Nucleus accumbens (tissue), 56 donors: ENCODE measurements around the gene CSPG4.
"Not testable (repeated sequence)": the region's sequence is repeated elsewhere in the genome, so short reads cannot be mapped to it uniquely, and the experiment has no call there.

ENCODE experiments used
- DNase-seq, 56 donors: peaks; one replicate each; lab custom pipeline; 2025; lab: John Stamatoyannopoulos, UW

CSPG4 gene

DNA sequence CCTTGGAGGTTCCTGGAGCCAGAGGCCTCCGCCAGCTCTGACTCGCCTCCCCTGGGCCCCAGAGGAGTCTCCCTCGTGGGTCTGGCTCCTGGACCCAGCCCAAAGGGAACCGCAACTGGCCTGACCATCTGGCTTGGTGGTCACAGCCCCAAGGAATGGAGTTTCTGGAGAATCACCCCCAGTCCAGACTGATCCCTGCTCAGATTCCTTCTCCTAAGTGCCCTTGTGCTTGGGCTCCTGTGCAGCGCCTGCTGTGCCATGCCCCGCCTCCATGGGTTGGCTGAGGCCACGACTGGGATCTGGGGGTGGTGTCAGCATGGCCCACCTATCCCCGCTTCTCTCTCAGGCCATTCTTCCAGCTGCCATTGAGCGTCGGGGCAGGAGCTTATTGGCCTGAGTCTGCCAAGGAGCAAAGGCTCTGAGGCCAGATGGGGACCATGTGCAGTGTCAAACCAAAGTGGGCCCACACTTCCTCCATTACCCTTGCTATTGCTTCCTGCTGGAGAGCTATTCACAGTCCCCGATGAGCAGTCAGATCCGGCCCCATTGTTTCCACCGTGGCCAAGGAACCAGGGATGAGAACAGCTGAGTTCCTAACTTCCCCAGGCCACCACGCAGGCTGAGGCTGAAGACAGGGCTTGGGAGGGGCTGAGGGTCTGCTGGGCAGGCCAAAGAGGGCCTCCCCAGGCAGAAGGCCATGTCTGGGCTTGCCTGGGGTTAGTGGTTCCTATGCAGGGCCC, 19.0 kb downstream of the CSPG4 start:
- DNase-seq = no peak

DNA sequence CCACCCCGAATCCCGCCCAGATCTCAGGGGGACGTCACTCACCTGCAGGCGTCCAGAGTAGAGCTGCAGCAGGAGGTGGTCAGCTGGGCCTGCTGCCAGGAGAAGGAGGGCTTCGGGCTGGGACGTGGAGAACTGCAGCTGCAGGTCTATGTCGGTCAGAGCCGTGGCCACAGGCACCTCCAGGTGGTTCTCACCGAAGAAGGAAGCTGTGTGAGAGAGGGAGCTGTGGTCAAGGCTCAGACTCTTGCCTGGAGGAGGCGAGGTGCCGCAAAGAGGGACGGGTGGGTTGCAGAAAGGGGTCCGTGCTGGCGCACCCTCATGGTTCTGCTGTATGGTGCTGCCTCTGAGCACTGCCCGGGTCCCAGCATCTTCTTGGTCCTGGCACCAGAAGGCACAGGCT, 19.6 kb downstream of the CSPG4 start:
- DNase-seq = not testable (repeated sequence)

DNA sequence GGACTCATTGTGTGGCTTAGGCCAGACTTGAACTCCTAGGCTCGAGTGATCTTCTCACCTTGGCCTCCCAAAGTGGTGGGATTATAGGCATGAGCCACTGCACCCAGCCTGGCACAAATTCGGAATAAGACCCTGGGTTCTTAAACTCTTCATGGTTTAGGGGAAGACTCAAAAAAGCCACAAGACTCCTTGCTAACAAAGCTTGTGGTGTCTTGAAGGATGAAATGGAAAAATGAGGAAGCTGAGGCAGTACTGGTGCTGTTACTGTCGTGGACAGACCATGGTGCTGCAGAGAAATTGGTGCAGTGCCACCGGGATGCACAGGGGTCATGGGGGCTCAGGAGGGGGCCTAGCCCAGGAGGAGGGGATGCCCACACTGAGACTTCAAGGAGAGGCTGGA, 20.3 kb downstream of the CSPG4 start:
- DNase-seq = not testable (repeated sequence)

DNA sequence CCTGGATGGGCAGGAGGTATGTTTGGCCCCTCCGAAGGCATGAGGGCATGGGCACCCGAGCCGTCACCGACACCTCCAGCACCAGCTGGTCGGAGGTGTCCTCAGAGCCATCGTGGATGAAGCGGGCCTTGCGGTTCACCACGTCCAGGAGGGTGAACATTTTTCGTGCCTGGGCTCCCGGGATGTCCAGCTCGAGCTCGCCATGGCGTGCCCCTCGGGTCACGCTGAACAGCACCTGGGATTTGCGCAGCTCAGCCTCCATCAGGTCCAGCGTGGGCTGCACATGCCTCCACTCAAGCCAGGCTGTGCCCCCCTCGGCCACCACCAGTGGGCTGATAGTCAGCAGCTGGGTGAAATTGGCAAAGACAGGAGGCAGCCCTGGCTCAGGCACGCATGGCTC, 23.2 kb downstream of the CSPG4 start:
- DNase-seq = not testable (repeated sequence)

DNA sequence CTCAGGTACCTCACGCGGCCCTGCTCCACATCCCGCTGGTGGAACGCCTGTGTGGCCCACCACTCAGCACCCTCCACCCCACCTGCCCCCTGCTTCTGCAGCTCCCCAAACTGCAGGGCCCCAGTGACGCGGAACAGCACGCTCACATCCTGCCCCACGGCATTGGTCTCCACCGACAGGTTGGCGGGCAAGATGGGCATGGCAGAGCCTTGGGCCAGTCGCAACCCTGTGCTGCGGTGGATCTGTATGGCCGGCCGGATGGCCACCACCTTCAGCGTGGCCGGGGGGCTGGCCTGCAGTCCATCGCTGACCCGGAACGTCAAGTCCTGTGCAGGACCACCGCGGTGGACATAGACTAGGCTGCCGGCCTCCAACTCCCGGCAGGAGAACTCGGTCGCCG, 23.8 kb downstream of the CSPG4 start:
- no peak for DNase-seq

DNA sequence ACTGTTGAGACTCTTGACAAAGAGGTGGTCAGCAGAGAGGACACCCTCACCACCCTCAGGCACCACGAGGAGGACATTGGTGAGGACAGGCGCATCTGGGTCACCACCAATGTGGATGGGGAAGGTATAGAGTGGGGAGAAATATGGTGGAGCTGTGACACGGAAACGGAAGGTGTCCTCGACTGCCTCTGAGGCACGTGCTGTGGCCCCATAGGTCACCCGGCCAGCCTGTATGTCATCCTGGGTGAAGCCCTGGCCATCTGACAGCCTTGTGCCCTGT, 24.4 kb downstream of the CSPG4 start:
- DNase-seq = no peak

DNA sequence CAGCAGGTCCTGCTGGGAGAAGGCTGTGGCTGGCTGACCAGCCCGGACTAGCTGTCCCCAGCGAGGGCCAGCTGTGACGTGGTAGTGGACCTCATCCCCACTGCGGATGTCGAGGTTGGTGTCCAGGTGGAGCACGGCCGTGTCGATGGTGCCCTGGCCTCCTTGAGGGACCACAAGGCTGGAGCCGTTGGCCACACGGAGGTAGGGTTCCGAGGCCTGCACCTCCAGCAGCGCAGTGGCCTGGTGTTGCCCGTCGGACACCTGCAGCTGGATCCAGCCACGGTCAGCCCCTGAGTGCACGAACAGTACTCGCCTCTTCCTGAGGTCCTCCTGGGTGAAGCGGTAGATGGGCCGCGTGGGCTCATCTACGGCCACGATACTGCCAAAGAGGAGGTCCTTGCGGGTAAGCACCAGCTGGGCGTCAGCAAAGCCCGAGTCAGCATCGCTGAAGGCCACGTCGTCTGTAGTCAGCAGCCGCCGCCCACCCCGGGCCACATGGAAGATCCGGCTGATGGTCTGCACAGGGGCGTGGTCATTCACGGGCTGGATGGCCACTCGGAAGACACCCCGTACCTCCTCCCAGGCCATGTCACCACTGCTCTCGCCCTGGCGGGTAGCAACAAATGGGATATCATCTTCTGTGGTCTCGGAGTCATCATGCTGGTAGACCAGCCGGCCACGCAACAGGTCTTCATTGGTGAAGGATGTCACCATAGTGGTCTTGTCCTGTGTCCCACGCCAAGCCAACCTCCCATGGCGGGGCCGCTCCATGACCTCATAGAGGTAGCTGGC, 25.0 kb downstream of the CSPG4 start:
- no peak for DNase-seq

DNA sequence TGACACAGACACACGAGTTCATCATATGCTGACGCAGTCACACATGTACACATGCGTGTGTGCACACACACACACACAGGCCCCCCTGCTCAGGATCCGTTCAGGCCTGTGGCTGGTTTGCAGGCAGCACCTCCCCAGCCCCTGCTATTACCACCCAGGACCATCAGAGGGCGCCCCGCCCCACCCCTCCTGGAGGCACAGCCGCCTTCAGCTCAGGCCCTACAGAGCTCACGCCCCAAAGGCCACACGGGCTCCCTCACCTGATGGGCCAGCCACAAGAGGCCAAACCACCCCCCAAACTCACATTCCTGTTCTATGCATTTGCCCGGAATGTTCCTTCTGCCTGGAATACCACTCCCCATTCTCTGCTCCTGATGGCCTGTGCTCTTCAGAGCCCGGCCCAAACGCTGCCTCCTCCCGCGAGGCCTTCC, 26.4 kb downstream of the CSPG4 start:
- peak in 37 of 56 donors; percentile 6 to 81 (median 41) for DNase-seq

DNA sequence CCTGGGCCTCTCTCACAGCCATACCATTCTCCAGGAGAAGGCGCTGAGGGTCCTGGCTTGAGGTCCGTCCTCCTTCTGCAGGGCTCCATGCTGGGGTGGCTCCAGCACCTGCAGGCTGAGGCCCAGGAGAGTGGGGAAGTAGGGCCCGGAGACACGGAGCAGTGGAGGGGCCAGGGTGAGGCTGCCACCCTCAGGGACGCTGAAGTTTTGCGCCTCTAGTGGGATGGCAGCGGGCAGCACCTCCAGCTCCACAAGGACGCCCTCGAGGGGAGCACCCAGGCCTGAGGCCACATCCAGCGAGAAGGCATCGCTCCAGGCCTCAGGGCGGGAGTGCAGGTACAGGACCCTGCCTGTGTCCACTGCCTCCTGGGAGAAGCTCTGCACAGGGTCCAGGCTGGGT, 27.5 kb downstream of the CSPG4 start:
- no peak for DNase-seq

DNA sequence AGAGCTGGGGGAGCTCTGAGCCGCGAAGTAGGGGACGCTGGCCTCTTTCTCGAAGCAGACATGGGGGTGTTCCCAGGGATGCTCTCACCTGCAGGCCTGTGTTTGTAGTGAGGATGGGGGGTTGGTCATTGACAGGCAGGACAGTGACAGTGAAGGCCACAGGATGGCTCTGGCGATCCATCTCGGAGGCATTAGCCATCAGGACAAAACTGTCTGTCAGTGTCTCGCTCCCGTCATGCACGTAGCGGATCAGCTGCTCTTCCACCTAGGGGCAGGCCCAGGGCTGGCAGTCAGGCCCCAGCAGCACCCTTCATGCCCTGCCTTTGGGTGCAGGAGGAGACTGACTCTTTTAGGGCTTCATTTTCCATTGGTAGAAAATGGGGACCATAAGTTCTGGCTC, 28.0 kb downstream of the CSPG4 start:
- no peak for DNase-seq

DNA sequence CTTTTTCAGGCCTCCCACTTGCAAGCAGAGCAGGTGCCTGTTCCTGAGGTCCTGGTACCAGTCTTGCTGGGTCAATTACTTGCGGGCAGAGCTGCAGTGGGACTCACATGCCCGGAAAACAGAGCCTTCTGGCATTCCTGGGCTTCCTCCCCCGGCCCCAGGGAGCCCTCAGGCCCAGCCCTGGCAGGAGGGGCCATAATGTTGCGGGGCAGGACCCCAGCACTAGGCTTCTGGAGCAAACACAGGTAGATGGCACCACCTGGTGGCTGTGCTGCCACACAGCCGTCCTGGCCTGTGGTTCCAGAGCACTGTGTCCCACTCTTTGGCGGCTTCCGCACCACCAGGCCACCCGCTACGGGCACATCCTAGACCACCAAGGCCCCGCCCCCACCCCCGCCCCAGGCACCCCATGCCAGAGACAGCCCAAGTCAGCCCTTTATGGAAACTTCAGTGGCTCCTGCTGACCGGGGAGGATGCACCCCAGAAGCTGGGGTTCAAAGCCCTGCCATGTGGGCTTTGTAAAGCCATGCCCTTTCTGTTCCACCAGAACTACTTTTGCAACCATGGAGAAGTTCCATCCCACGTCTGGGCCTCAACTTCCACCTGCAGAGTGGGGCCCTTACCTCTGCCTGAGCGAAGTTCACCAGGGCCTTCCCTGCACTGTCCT, 28.9 kb downstream of the CSPG4 start:
- DNase-seq = peak in 44 of 56 donors; percentile 12 to 73 (median 34)

DNA sequence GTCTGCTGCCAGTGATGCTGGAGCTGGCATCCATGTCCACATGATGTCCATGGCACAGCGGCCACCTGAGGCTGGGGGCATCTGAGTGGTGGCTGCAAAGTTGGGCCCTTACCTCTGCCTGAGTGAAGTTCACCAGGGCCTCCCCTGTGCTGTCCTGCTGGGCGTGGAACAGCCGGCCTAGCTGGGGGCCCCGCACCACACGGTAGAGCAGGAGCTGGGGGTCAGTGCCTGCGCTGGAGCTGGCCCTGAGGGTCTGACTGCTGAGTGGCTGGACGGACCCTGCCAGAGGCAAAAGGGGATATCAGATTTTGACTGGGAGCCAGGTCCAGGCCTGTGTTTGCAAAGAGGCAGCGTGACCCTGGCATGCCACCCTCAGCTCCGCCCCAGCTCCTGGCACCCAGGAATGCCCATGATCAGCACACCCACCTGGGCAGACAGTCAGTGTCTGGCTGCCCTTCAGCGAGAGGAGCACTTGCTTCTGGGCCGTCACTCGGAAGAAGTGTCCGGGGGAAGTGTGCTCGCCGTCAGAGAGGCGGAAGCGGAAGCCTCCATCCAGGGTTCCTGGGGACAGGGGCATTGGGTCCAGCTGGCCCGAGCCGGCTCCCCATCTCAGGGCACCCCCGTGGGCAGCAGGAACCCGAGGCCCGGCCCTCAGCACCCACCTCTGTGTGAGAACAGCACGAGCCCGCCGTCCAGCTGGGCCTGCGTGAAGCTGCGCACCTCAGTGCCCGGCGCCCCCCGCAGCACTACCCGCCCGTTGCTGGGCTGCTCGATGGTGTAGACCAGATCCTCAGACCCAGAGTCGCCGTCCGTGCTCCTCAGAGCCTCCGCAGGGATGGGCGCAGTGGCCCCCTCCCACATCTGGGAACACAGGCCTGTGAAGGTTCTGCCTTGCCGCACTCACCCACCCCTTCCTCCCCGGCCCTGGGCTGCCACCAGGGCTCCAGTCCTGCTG, 30.2 kb downstream of the CSPG4 start:
- no peak for DNase-seq

DNA sequence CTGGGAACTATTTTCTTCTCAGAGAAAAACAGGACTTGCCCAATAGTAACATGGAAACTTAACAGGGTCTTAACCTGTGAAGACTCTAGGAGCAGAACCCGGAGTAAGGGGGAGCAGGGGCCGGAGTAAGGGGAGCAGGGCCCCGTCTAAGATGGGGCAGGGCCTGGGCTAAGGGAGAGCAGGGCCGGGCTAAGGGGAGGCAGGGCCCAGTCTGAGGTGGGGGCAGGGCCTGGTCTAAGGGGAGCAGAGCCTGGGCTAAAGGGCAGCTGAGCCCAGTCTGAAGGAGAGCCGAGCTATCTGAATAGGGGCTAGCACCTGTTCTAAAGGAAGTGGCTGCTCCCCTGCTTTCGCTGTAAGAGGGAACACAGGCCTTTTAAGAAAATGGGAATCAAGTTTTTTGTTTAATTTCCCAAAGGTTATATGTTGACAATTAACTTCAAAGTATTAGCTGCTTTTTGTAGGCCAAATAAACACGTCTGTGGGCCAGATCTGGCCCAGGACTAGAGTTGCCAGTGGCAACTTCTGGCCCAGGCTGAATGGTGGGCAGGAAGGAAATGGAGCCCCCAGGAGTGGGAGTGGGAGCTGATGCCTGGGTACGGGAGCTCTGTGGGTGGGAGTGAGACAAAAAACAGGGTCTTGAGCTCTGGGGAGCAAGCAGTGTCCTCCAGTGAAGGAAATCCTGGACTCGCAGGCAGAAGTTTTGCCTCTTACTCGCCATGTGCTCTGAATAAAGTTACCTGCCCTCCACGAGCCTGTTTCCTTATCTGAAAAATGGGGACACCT, 32.5 kb downstream of the CSPG4 start:
- no peak for DNase-seq

DNA sequence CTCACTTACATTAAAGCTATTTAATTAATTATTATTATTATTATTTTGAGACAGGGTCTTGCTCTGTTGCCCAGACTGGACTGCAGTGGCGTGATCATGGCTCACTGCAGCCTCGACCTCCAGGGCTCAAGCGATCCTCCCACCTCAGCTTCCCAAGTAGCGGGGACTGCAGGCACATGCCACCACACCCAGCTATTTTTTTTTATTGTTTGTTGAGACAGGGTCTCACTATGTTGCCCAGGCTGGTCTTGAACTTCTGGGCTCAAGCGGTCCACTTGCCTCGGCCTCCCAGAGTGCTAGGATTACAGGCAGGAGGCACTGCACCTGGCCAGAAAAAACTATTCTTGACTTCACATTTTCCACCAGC, 34.3 kb downstream of the CSPG4 start:
- not testable (repeated sequence) for DNase-seq

DNA sequence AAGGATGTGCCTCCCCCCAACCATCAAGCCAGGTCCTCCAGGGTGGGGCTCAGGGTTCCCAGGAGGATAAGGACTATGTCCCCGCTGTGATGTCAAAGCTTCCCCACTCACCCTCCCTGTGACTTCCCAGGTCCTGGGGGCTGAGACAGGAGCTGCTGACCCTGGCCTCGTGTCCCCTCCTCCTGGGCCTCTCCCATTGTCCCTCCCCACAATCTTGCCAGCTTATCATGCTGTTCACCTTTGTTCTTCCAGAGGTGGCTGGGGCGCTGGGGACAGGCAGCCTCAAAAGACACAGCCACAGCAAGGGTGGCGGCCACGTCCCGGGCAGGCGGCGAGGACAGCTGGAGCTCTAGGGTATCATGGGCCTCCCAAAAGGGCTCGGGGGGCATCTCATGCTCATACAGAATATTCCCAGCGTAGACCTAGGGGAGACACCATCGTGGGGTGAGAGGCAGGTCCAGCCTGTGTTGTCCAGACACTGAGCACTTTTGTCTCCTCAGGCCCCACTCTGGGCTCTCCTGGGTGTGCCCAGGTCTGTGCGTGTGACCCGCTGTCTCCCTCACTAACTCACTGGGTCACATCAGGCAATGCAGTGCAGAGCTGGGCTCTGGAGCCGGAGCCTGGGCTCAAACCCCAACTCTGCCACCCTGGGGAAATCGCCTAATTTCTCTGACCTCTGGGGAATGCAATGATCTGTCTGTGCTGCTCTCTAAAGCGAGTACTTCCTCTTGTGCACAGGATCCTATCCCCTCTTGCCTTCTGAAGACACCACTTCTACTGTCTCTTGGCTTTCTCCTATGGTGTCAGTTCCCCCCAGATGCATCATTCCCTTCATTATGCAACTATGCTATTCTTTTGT, 35.0 kb downstream of the CSPG4 start:
- DNase-seq = no peak

DNA sequence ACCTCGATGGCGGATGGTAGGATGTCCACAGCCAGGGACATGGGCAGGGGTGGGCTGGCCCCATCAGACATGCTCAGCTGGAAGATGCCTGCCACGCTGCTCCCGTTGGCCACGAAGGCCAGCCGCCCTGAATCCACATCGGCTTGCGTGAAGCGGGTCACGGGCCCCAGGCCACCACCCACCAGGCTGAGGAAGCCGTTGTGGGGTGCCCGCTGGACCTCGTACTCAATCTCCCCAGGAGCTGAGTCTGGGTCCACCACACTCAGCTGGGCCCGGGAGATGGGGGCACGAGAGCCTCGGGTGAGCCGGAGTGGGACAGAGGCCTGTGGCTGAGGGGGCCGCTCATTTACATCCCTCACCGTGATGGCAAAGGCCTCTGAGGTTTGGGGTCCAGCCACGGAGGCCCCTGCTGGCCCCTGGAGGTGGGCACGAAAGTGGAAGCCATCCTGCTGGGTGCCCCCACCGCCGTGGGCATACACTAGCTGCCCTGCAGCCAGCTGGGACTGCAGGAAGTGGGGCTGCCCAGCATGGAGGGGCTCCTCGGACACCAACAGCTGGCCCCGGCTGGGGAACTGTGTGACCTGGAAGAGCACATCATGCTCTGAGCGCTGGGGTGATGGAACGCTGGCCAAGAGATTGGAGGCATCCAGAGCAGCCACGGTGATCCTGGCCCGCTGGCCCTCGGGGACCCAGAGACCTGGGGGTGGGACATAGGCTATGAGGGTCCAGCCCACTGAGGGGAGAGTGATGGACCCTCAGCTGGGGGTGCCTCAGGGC, 35.8 kb downstream of the CSPG4 start:
- no peak for DNase-seq

DNA sequence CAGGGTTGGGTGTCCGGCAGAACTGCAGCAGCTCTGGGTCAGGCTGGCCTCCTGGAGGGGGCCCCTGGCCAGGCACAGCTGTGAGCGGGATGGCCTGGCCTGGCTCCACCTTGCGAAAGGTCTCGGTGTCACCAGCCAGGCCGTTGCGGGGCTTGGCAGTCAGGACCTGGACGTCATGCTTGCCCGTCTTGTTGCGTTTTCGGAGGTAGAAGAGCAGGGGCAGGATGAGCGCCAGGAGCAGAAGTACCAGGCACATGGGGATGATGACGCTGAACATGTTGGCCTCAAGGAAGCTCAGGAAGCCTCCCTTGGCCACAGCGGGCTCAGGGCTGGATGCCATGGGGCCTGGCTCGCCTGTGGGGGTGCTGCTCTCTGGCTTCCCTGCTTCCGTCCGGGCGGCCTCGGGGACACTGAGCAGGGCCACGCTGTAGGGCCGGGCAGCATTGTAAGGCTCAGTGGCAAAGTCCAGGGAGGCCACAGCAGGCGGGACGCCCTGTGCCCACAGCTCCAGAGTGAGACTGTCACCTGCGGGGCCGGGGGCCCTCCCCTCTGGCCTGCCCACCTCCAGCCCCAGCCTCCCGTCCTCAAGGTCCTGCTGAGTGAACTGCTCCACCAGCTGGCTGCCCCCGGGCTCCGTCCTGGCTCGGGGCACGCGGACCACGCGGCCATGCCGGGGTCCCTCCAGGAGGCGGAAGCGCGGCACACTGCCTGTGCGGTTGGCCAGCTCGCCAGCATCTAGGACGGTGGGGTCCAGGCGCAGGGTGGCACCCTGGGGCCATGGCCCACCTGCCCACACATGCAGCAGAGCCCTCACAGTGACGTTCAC, 36.9 kb downstream of the CSPG4 start:
- peak in 1 of 56 donors; percentile 12 for DNase-seq
